A673 (cell line): ENCODE results near the gene GRIP1.

Experiments
- CTCF ChIP-seq: fragments of 300-800, 200-600 bp; sonication (generic); conservative IDR thresholded peaks from 2 replicates; pipeline ENCODE4 v1.5.1; 2017; ENCODE audit warnings: low read depth, mild to moderate bottlenecking, antibody characterized with exemption, low read length, moderate library complexity, mixed read lengths
- EZH2 ChIP-seq: fragments of 200-600 bp; sonication (generic); IDR thresholded peaks from 2 replicates; pipeline ENCODE4 v1.6.1; 2017; ENCODE audit warnings: borderline replicate concordance, low read depth, mild to moderate bottlenecking, mixed read lengths, antibody characterized with exemption, low read length; ENCODE audit not compliant: poor library complexity, severe bottlenecking

GRCh38 chr12:66573605-66574004, 105.3 kb downstream of the GRIP1 start:
- no peak for TF ChIP-seq CTCF
- no peak for TF ChIP-seq EZH2
